ENCODE data around the gene CNIH1. TPM values are rescaled to one million over a fixed set of nuclear protein-coding genes. Genes with fewer than 3 reads are reported as not detected.

CNIH1 gene
- total and polyA plus RNA-seq, 2 of the 13 experiments (the other 11 are each of a cell fraction or from before 2014, with no cell fraction given), result 166 to 421 TPM

DNA sequence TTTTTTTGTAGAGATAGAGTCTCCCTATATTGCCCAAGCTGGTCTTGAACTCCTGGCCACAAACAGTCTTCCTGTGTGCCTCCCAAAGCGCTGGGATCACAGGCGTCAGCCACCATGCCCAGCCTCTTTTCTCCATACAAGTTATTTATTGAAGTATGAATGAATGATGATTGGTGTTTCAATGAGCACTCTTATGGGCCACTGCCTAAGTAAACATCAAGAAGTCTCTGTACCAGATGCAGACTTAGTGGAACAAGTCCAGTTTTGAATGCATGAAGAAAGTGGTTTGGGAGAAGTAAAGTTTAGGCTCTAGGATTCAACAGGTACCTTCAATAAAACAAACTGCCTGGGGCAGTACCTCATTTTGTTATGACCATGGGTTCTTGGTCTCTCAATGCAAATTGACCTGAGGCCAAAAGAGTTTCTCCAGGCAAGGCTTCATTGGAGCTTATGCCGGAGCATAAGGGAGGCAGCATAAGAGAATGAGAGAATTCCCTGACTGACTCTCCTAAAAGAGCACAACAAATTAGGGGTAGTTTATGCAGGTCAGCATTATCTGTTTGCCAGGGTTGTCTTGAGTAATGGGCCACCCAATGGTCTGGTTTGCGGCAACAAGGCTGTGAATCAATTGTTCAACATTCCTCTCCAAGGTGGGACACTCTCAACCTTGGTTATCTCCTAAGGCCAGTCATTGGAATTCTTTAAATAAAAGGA, 48.7 kb upstream of the CNIH1 start:
- BruUV-seq (replicated peaks), result no TSS peak
- H3K79me2 ChIP-seq (ENCODE audit: insufficient read depth, low read length), result peaks cover 38% of the 10 kb centered on the region
- H2AFZ ChIP-seq (ENCODE audit: low read length), result no peak overlapping the region
- H3K9me3 ChIP-seq (ENCODE audit: low read length), result no peaks in the 10 kb centered on the region
- FAIRE-seq, result no peak
- H3K36me3 ChIP-seq (replicated peaks in 1 of 2; ENCODE audit: control insufficient read depth in 1 of 2, insufficient read depth in 2 of 2, low read length in 2 of 2), result no peaks in the 10 kb centered on the region
- ATAC-seq, result no peak
- H3K27ac ChIP-seq (ENCODE audit: extremely low read length, insufficient read depth, low read length), result peak overlapping the region; percentile 94
- peak in 1 of 2 experiments; percentile 21; a peak in 1 of 4 replicates for TF ChIP-seq MAFK (conservative IDR thresholded peaks at IDR 0.05 in 1 of 2, IDR thresholded peaks at IDR 0.05 in 1 of 2; ENCODE audit: low read length in 2 of 2)
- no peak for TF ChIP-seq ZKSCAN1 (IDR thresholded peaks at IDR 0.05; ENCODE audit: low read length)
- H4K20me1 ChIP-seq (ENCODE audit: insufficient read depth, low read length), result no peaks in the 10 kb centered on the region
- ChIA-PET CTCF (ENCODE audit: low intra/inter-chr PET ratio, low total read pairs) (no interaction called here), POLR2A (interaction anchor here (0.9 to 3.0 kb wide), 7 partner anchors 9 to 1804 kb away, joined by 3 to 19 read pairs (median 6); no protein-coding TSS in a partner anchor)
- intact Hi-C loops (cut with micrococcal nuclease; ENCODE audit: unreplicated experiment) (loop anchor here (1.0 to 5.0 kb wide), 3 partner anchors 8 to 123 kb away; partner anchors contain the start of gene CNIH1), in situ Hi-C loops (cut with HindIII; ENCODE audit: extremely low pct_ligation_motif_present, low pct_unique_long_range_greater_than_20kb) (loop anchor here (10.0 kb wide), 1 partner anchor 125 kb away; no protein-coding TSS in a partner anchor)
- peak overlapping the region in 2 of 3 experiments; percentile 90 to 99; a peak in 1 of 6 replicates for H3K4me3 ChIP-seq (replicated peaks in 1 of 3; ENCODE audit: insufficient read depth in 1 of 3, low read depth in 2 of 3, low read length in 3 of 3)
- H3K9ac ChIP-seq (ENCODE audit: insufficient read depth, low read depth, low read length), result peak overlapping the region; percentile 93
- H3K4me1 ChIP-seq (ENCODE audit: insufficient read depth, low read length), result peaks cover 55% of the 10 kb centered on the region
- 98% methylated on average over 4 of the region's 4 CpGs for WGBS (ENCODE audit: low lambda C conversion rate)
- DNase-seq (ENCODE audit: low spot score), result no peak
- no peaks in the 10 kb centered on the region; a peak in 1 of 5 replicates for H3K27me3 ChIP-seq (ENCODE audit: control insufficient read depth in 1 of 2, insufficient read depth in 2 of 2, low read length in 2 of 2)
- peak overlapping the region; percentile 99 for H3K4me2 ChIP-seq (ENCODE audit: low read depth, low read length)

DNA sequence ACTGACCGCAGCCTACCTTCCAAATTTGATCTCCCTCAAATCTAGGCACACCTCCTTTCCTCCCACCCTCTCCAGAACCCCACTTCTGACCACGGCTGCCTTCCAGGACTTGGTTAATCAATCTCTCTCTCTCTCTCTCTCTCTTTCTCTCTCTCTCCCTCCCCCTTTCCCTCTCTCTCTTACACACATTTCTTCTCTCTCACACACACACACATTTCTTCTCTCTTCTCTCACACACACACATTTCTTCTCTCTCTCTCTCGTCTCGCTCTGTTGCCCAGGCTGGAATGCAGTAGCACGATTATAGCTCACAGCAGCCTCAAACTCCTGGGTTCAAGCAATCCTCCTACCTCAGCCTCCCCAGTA, 48.1 kb upstream of the CNIH1 start:
- in situ Hi-C loops (cut with HindIII; ENCODE audit: extremely low pct_ligation_motif_present, low pct_unique_long_range_greater_than_20kb) (loop anchor here (10.0 kb wide), 1 partner anchor 124 kb away; no protein-coding TSS in a partner anchor), intact Hi-C loops (cut with micrococcal nuclease; ENCODE audit: unreplicated experiment) (loop anchor here (1.0 to 5.0 kb wide), 3 partner anchors 9 to 122 kb away; partner anchors contain the start of gene CNIH1)
- H3K79me2 ChIP-seq (ENCODE audit: insufficient read depth, low read length), result peaks cover 44% of the 10 kb centered on the region
- 41% methylated on average over 5 of the region's 5 CpGs for WGBS (ENCODE audit: low lambda C conversion rate)
- no peak for DNase-seq (ENCODE audit: low spot score)
- peak overlapping the region; percentile 93 for H3K9ac ChIP-seq (ENCODE audit: insufficient read depth, low read depth, low read length)
- ATAC-seq, result peak; percentile 11
- no peaks in the 10 kb centered on the region for H3K36me3 ChIP-seq (replicated peaks in 1 of 2; ENCODE audit: control insufficient read depth in 1 of 2, insufficient read depth in 2 of 2, low read length in 2 of 2)
- CTCF ChIA-PET (ENCODE audit: low intra/inter-chr PET ratio, low total read pairs), result no interaction called here
- peak overlapping the region; percentile 90 to 99 (median 94) for H3K4me3 ChIP-seq (replicated peaks in 1 of 3; ENCODE audit: insufficient read depth in 1 of 3, low read depth in 2 of 3, low read length in 3 of 3)
- FAIRE-seq, result no peak
- no peaks in the 10 kb centered on the region for H3K9me3 ChIP-seq (ENCODE audit: low read length)
- H2AFZ ChIP-seq (ENCODE audit: low read length), result peak overlapping the region; percentile 100
- peaks cover 61% of the 10 kb centered on the region for H3K4me1 ChIP-seq (ENCODE audit: insufficient read depth, low read length)
- POLR2A ChIA-PET, result interaction anchor here (0.9 to 3.0 kb wide), 9 partner anchors 10 to 1804 kb away, joined by 3 to 19 read pairs (median 6); partner anchors contain the start of gene CGRRF1
- H3K27me3 ChIP-seq (ENCODE audit: control insufficient read depth in 1 of 2, insufficient read depth in 2 of 2, low read length in 2 of 2), result no peaks in the 10 kb centered on the region; a peak in 1 of 5 replicates
- BruUV-seq (replicated peaks), result no TSS peak
- peak overlapping the region; percentile 94 for H3K27ac ChIP-seq (ENCODE audit: extremely low read length, insufficient read depth, low read length)
- H4K20me1 ChIP-seq (ENCODE audit: insufficient read depth, low read length), result peaks cover 4% of the 10 kb centered on the region; the same call in 1 of the 2 replicates
- peak overlapping the region; percentile 99 for H3K4me2 ChIP-seq (ENCODE audit: low read depth, low read length)
- TF ChIP-seq NR2C2 (CRISPR knock-in tag; IDR thresholded peaks at IDR 0.05; ENCODE audit: borderline replicate concordance), result no peak
- TF ChIP-seq KLF9 (CRISPR knock-in tag; IDR thresholded peaks at IDR 0.05; ENCODE audit: low read depth), result no peak
- TF ChIP-seq ZNF253 (CRISPR knock-in tag; IDR thresholded peaks at IDR 0.05; ENCODE audit: borderline replicate concordance), result no peak
- no peak for TF ChIP-seq MED1 (CRISPR knock-in tag; IDR thresholded peaks at IDR 0.05)
- TF ChIP-seq, protein P1, sequence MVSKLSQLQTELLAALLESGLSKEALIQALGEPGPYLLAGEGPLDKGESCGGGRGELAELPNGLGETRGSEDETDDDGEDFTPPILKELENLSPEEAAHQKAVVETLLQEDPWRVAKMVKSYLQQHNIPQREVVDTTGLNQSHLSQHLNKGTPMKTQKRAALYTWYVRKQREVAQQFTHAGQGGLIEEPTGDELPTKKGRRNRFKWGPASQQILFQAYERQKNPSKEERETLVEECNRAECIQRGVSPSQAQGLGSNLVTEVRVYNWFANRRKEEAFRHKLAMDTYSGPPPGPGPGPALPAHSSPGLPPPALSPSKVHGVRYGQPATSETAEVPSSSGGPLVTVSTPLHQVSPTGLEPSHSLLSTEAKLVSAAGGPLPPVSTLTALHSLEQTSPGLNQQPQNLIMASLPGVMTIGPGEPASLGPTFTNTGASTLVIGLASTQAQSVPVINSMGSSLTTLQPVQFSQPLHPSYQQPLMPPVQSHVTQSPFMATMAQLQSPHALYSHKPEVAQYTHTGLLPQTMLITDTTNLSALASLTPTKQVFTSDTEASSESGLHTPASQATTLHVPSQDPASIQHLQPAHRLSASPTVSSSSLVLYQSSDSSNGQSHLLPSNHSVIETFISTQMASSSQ (IDR thresholded peaks at IDR 0.05; ENCODE audit: low read depth), result no peak
- TF ChIP-seq, protein P1 (CRISPR knock-in tag; IDR thresholded peaks at IDR 0.05; ENCODE audit: borderline replicate concordance), result no peak
- TF ChIP-seq ZNF761 (CRISPR knock-in tag; conservative IDR thresholded peaks at IDR 0.05), result 0 out of 2 replicates have a peak, but pooled peaks have one; percentile 12
- no peak for TF ChIP-seq WIZ (CRISPR knock-in tag; IDR thresholded peaks at IDR 0.05)
- TF ChIP-seq, protein P2, sequence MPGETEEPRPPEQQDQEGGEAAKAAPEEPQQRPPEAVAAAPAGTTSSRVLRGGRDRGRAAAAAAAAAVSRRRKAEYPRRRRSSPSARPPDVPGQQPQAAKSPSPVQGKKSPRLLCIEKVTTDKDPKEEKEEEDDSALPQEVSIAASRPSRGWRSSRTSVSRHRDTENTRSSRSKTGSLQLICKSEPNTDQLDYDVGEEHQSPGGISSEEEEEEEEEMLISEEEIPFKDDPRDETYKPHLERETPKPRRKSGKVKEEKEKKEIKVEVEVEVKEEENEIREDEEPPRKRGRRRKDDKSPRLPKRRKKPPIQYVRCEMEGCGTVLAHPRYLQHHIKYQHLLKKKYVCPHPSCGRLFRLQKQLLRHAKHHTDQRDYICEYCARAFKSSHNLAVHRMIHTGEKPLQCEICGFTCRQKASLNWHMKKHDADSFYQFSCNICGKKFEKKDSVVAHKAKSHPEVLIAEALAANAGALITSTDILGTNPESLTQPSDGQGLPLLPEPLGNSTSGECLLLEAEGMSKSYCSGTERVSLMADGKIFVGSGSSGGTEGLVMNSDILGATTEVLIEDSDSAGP (CRISPR knock-in tag; IDR thresholded peaks at IDR 0.05; ENCODE audit: borderline replicate concordance), result no peak

Data from HepG2 (cell line).